Testis (tissue), 3 donors: ENCODE results near the gene PTPRS. TPM values are rescaled to one million over a fixed set of nuclear protein-coding genes. Genes with fewer than 3 reads are reported as not detected.

Experiments used
- DNase-seq: peaks from one replicate; pipeline ENCODE4 v3.0.0-alpha.2; 2019
- H3K27ac ChIP-seq, 2 donors: fragments of 200-600 bp; sonication (generic); one replicate each; pipeline ENCODE4 v1.5.1; 2019
- H3K27me3 ChIP-seq: fragments of 200-600 bp; sonication (generic); one replicate; pipeline ENCODE4 v1.5.1; 2019
- H3K36me3 ChIP-seq: fragments of 200-600 bp; sonication (generic); one replicate; pipeline ENCODE4 v1.5.1; 2017; ENCODE audit warnings: low read depth; ENCODE audit errors: missing control alignments
- H3K4me1 ChIP-seq: fragments of 200-600 bp; sonication (generic); one replicate; pipeline ENCODE4 v1.5.1; 2019
- H3K4me3 ChIP-seq, 2 donors: fragments of 200-600 bp; sonication (generic); one replicate each; pipeline ENCODE4 v1.5.1; 2017 to 2019
- H3K9me3 ChIP-seq: fragments of 200-600 bp; sonication (generic); one replicate; pipeline ENCODE4 v1.5.1; 2017
- POLR2A ChIP-seq: fragments of 450-650 bp; IDR thresholded peaks from one replicate; pipeline ENCODE4 v1.6.1; 2017; ENCODE audit warnings: antibody characterized with exemption, mild to moderate bottlenecking, moderate library complexity
- WGBS, 2 donors: methylation state at CpG; one replicate each; pipeline ENCODE4 v1.1.5; 2018; 5-methylcytosine and 5-hydroxymethylcytosine counted together
- intact Hi-C: fragments of 100-400 bp; cut with DNase I; formaldehyde crosslinking; loops from one replicate; pipeline ENCODE4 v1.15.1; 2023; ENCODE audit warnings: low total_unique reads
- polyA plus RNA-seq: library from polyadenylated mRNA; stranded (reverse); fragments of 350-450 nt; fragmentation: Illumina TruSeq; extraction: RNeasy Lipid Tissue Mini Kit (QIAGEN cat#74804); gene quantifications from one replicate; pipeline ENCODE4 v1.2.3, GENCODE V29; 2014; ENCODE audit warnings: low read depth, low replicate concordance; ENCODE audit not compliant: insufficient read depth
- total RNA-seq, 2 donors: library from RNA; depleted of rRNA; stranded (reverse); fragments of >200 nt; gene quantifications; one replicate each; pipeline ENCODE4 v1.2.3, GENCODE V29; 2016
- TF ChIP-seq, protein P1 (sequence below), 3 experiments: fragments of 450-650 bp in 2 of 3; fragments of 200-600 bp in 1 of 3; sonication (generic) in 1 of 3; IDR thresholded peaks; one replicate each; pipeline ENCODE4 v1.5.1; 2016 to 2019; ENCODE audit warnings: antibody characterized with exemption in 3 of 3, mild to moderate bottlenecking in 2 of 3, moderate library complexity in 1 of 3

The PTPRS gene
- total and polyA plus RNA-seq, 3 donors from 2014 or later = 27.1 to 138 (median 85.6) TPM

DNA sequence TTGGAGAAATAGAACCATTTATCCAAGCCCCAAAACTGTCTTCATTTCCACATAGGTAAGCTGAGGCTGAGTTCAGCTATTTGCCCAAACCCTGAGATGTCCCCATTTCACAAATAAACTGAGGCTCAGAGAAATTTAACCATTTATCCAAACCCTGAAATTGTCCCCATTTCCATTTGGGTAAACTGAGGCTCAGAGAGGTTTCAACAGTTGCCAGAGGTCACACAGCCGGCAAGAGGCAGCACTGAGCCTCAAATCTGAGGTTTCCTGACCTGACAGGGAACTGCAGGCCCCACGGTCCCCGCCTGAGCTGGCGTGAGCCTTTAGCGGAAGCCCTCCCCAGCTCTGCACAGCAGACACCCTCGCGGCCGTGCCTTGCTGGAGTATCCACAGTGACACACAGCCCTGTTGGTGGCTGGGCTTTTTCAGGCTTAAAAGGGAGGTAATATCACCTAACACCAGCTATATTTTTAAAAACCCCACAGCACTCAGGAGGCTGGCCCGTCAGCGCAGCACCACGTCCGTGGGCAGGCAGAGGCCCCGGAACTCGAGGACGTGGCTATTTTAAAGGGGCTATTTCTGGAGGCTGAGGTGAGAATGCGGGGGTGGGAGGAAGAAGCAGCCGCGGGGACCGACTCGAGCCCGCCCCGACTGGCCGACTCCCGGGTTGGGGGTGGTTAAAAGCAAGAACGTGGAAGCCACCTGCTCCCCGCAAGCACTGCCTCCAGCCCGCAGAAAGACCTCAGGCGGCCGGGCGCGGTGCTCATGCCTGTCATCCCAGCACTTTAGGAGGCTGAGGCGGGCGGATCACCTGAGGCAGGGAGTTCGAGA lies 18.5 kb downstream of the PTPRS start:
- Histone ChIP-seq H3K27ac (no peak overlapping the region), H3K9me3 (no peaks in the 10 kb centered on the region), H3K27me3 (no peaks in the 10 kb centered on the region), H3K4me3 (no peak overlapping the region), H3K4me1 (no peaks in the 10 kb centered on the region), H3K36me3 (no peaks in the 10 kb centered on the region)
- intact Hi-C loops = no loop called here
- 26 to 38% methylated on average over 13 to 34 of the region's 34 CpGs for WGBS, 2 donors
- TF ChIP-seq POLR2A = no peak
- TF ChIP-seq, protein P1, sequence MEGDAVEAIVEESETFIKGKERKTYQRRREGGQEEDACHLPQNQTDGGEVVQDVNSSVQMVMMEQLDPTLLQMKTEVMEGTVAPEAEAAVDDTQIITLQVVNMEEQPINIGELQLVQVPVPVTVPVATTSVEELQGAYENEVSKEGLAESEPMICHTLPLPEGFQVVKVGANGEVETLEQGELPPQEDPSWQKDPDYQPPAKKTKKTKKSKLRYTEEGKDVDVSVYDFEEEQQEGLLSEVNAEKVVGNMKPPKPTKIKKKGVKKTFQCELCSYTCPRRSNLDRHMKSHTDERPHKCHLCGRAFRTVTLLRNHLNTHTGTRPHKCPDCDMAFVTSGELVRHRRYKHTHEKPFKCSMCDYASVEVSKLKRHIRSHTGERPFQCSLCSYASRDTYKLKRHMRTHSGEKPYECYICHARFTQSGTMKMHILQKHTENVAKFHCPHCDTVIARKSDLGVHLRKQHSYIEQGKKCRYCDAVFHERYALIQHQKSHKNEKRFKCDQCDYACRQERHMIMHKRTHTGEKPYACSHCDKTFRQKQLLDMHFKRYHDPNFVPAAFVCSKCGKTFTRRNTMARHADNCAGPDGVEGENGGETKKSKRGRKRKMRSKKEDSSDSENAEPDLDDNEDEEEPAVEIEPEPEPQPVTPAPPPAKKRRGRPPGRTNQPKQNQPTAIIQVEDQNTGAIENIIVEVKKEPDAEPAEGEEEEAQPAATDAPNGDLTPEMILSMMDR (IDR thresholded peaks at IDR 0.05) = no peak
- no peak for DNase-seq

DNA sequence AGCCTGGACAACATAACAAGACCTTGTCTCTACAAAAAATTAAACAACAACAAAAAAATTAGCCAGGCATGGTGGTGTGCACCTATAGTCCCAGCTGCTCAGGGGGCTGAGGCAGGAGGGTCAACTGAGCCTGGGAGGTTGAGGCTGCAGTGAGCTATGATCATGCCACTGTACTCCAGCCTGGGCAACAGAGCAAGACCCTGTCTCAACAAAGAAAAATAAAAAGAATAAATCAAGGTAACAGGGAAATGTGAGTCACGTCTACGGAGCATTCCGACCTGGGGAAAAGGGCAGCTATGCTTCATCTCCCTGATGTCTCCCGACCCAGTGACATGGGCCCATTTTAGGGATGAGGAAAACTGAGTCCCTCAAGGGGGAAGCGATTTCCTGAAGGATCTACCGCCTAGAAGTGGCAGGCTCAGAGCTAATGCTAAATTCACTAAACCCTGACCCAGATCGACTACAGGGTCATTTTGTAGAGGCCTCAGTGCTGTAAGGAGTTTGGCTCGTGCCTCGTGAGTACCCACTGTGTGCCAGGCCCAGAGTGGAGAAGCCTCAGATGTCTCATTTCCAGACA lies 19.5 kb downstream of the PTPRS start:
- no peak overlapping the region for H3K4me3 ChIP-seq
- no peak overlapping the region for H3K27ac ChIP-seq
- DNase-seq = no peak
- H3K27me3 ChIP-seq = no peaks in the 10 kb centered on the region
- H3K36me3 ChIP-seq = no peaks in the 10 kb centered on the region
- H3K4me1 ChIP-seq = no peaks in the 10 kb centered on the region
- 91 to 93% methylated on average over 9 of the region's 9 CpGs for WGBS, 2 donors
- TF ChIP-seq, protein P1 (IDR thresholded peaks at IDR 0.05) = no peak
- TF ChIP-seq POLR2A = no peak
- H3K9me3 ChIP-seq = no peaks in the 10 kb centered on the region
- intact Hi-C loops = no loop called here

DNA sequence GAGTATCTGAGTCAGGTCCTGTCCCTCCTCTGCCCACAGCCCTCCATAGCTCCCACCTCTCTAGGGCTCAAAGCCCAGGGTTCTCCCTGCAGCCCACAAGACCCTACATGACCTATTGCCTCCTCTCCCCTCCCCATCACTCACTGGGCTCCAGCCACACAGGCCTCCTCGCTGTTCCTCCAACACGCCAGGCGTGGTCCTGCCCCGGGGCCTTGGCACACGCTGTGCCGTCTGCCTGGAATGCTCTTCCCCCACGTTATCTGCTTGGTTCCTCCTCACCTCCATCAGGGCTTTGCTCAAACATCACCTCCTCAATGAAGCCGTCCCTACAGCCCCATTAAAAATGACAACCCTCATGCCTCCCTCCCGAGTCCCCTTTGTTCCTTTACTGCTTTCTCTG lies 21.1 kb downstream of the PTPRS start:
- H3K9me3 ChIP-seq = no peaks in the 10 kb centered on the region
- H3K27me3 ChIP-seq = no peaks in the 10 kb centered on the region
- TF ChIP-seq, protein P1 (IDR thresholded peaks at IDR 0.05) = no peak
- no peak for TF ChIP-seq POLR2A
- H3K27ac ChIP-seq = no peak overlapping the region
- H3K4me1 ChIP-seq = no peaks in the 10 kb centered on the region
- DNase-seq = no peak
- WGBS, 2 donors = 80% methylated on average over 9 of the region's 9 CpGs
- intact Hi-C loops = no loop called here
- no peak overlapping the region for H3K4me3 ChIP-seq
- no peaks in the 10 kb centered on the region for H3K36me3 ChIP-seq

DNA sequence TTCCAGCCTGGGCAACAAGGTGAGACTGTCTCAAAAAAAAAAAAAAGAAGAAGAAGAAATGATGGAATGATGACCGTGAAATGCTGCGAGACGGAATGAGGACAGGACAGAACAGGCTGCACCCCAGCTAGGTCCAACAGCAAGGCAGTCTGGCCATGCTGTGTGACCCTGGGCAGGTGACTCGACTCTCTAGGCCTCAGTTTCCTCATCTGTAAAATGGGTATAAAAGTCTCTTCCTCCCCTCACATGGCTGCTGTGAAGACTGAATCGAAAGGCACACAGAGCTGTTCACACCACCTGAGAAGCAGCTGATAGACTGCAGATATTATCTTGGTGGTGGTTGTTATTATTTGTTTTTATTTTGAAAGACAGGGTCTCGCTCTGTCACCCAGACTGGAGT lies 22.3 kb downstream of the PTPRS start:
- Histone ChIP-seq H3K27me3 (no peaks in the 10 kb centered on the region), H3K9me3 (no peaks in the 10 kb centered on the region), H3K36me3 (no peaks in the 10 kb centered on the region), H3K27ac (no peak overlapping the region), H3K4me1 (no peaks in the 10 kb centered on the region), H3K4me3 (no peak overlapping the region)
- WGBS, 2 donors = 93 to 94% methylated on average over 6 of the region's 6 CpGs
- no peak for TF ChIP-seq POLR2A
- TF ChIP-seq, protein P1 (IDR thresholded peaks at IDR 0.05) = no peak
- no peak for DNase-seq
- intact Hi-C loops = no loop called here
